Skeletal muscle satellite cell (primary cell): Measurements from ENCODE around the gene ZNF175.
A peak's percentile ranks its signal among the peaks of the same experiment; 100 is the strongest.

ENCODE experiments used
- H3K27me3 ChIP-seq: 2 replicates; pipeline ENCODE4 v1.7.0; 2013; ENCODE audit warnings: low read length; ENCODE audit not compliant: control insufficient read depth, insufficient read depth
- H3K36me3 ChIP-seq: 2 replicates; pipeline ENCODE4 v1.7.0; 2013; ENCODE audit warnings: mild to moderate bottlenecking, control low read depth, low read length; ENCODE audit not compliant: insufficient read depth
- H3K4me1 ChIP-seq: 2 replicates; pipeline ENCODE4 v1.7.0; 2013; ENCODE audit warnings: low read length; ENCODE audit not compliant: control insufficient read depth, insufficient read depth
- H3K4me2 ChIP-seq: 2 replicates; pipeline ENCODE4 v1.7.0; 2013; ENCODE audit warnings: mild to moderate bottlenecking, low read length
- H3K4me3 ChIP-seq: 2 replicates; pipeline ENCODE4 v1.7.0; 2013; ENCODE audit warnings: low read length
- H3K9ac ChIP-seq: 2 replicates; pipeline ENCODE4 v1.7.0; 2013; ENCODE audit warnings: mild to moderate bottlenecking, low read depth, low read length, moderate library complexity
- H3K9me3 ChIP-seq: replicated peaks from 2 replicates; pipeline ENCODE4 v1.7.0; 2013; ENCODE audit warnings: mild to moderate bottlenecking, control low read depth, low read length

The ZNF175 gene

GRCh38 chr19:51593969-51594773 is 23.1 kb downstream of the ZNF175 start:
- Histone ChIP-seq H3K4me2 (peak overlapping the region; percentile 90), H3K4me3 (peak overlapping the region; percentile 90), H3K9me3 (no peaks in the 10 kb centered on the region), H3K36me3 (no peaks in the 10 kb centered on the region), H3K4me1 (peaks cover 5% of the 10 kb centered on the region), H3K9ac (peak overlapping the region; percentile 83), H3K27me3 (no peaks in the 10 kb centered on the region)

- H3K36me3 ChIP-seq: no peaks in the 10 kb centered on the region
- peaks cover 5% of the 10 kb centered on the region for H3K4me1 ChIP-seq
- H3K9ac ChIP-seq: peak overlapping the region; percentile 83
- H3K4me3 ChIP-seq: peak overlapping the region; percentile 90
- H3K9me3 ChIP-seq: no peaks in the 10 kb centered on the region
- H3K4me2 ChIP-seq: peak overlapping the region; percentile 90
- H3K27me3 ChIP-seq: no peaks in the 10 kb centered on the region
Observed at GRCh38 chr19:51594774-51595109, 23.7 kb downstream of the ZNF175 start.

- Histone ChIP-seq H3K9me3 (no peaks in the 10 kb centered on the region), H3K4me1 (peaks cover 5% of the 10 kb centered on the region), H3K36me3 (no peaks in the 10 kb centered on the region), H3K27me3 (peaks cover 3% of the 10 kb centered on the region), H3K4me2 (peak overlapping the region; percentile 90), H3K9ac (no peak overlapping the region), H3K4me3 (peak overlapping the region; percentile 90)
Observed at GRCh38 chr19:51595190-51596175, 24.4 kb downstream of the ZNF175 start.

- Histone ChIP-seq H3K36me3 (no peaks in the 10 kb centered on the region), H3K4me3 (no peak overlapping the region), H3K4me2 (no peak overlapping the region), H3K9me3 (no peaks in the 10 kb centered on the region), H3K27me3 (peaks cover 7% of the 10 kb centered on the region), H3K9ac (no peak overlapping the region), H3K4me1 (peaks cover 5% of the 10 kb centered on the region)
Observed at GRCh38 chr19:51598159-51598915, 27.3 kb downstream of the ZNF175 start.

- peaks cover 5% of the 10 kb centered on the region for H3K4me1 ChIP-seq
- no peak overlapping the region for H3K4me3 ChIP-seq
- H3K36me3 ChIP-seq: no peaks in the 10 kb centered on the region
- H3K9me3 ChIP-seq: no peaks in the 10 kb centered on the region
- peaks cover 7% of the 10 kb centered on the region for H3K27me3 ChIP-seq
- H3K4me2 ChIP-seq: no peak overlapping the region
- no peak overlapping the region for H3K9ac ChIP-seq
Observed at GRCh38 chr19:51599084-51599483, 28.0 kb downstream of the ZNF175 start.

GRCh38 chr19:51600940-51601580 is 30.0 kb downstream of the ZNF175 start:
- Histone ChIP-seq H3K9ac (no peak overlapping the region), H3K9me3 (no peaks in the 10 kb centered on the region), H3K4me1 (no peaks in the 10 kb centered on the region), H3K4me2 (no peak overlapping the region), H3K4me3 (no peak overlapping the region), H3K27me3 (peaks cover 7% of the 10 kb centered on the region), H3K36me3 (no peaks in the 10 kb centered on the region)

GRCh38 chr19:51602189-51602854 is 31.2 kb downstream of the ZNF175 start:
- no peaks in the 10 kb centered on the region for H3K36me3 ChIP-seq
- H3K4me1 ChIP-seq: no peaks in the 10 kb centered on the region
- no peak overlapping the region for H3K4me2 ChIP-seq
- H3K4me3 ChIP-seq: no peak overlapping the region
- H3K27me3 ChIP-seq: peaks cover 7% of the 10 kb centered on the region
- no peaks in the 10 kb centered on the region for H3K9me3 ChIP-seq
- H3K9ac ChIP-seq: no peak overlapping the region

- no peak overlapping the region for H3K4me2 ChIP-seq
- no peaks in the 10 kb centered on the region for H3K4me1 ChIP-seq
- no peak overlapping the region for H3K9ac ChIP-seq
- H3K27me3 ChIP-seq: no peaks in the 10 kb centered on the region
- H3K9me3 ChIP-seq: no peaks in the 10 kb centered on the region
- no peak overlapping the region for H3K4me3 ChIP-seq
- H3K36me3 ChIP-seq: no peaks in the 10 kb centered on the region
Observed at GRCh38 chr19:51607077-51607476, 36.0 kb downstream of the ZNF175 start.

- Histone ChIP-seq H3K9me3 (no peaks in the 10 kb centered on the region), H3K9ac (no peak overlapping the region), H3K27me3 (no peaks in the 10 kb centered on the region), H3K4me2 (no peak overlapping the region), H3K4me1 (no peaks in the 10 kb centered on the region), H3K36me3 (no peaks in the 10 kb centered on the region), H3K4me3 (no peak overlapping the region)
Observed at GRCh38 chr19:51607920-51608562, 37.0 kb downstream of the ZNF175 start.

- Histone ChIP-seq H3K27me3 (no peaks in the 10 kb centered on the region), H3K36me3 (no peaks in the 10 kb centered on the region), H3K9ac (no peak overlapping the region), H3K4me1 (no peaks in the 10 kb centered on the region), H3K4me3 (no peak overlapping the region), H3K9me3 (no peaks in the 10 kb centered on the region), H3K4me2 (no peak overlapping the region)
Observed at GRCh38 chr19:51610576-51610975, 39.5 kb downstream of the ZNF175 start.
